ENCODE data around the gene HSD3B1. TPM values are rescaled to one million over a fixed set of nuclear protein-coding genes. Genes with fewer than 3 reads are reported as not detected.

Gene HSD3B1
- total RNA-seq, 1 donor from 2014 or later, result not detected

DNA sequence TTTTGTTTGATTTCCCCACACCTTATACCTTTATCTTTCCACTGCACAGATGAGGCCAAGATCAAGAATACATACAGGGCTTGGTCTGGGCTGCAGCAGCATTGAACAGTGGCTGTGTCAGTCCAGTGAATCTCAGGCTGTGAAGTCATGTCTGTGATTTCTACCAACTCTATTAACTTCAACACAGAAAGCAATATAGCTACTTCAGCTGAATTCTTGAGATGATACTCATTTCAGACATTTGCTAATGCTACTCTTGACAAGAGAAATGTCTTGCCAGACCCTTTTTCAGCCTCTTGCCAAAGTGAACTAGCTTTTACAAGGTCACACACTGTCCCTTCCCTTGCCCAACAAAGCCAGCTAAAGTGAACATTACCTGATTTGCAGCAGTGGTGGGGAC, 25.1 kb upstream of the HSD3B1 start:
- Mint-ChIP-seq H3K27me3 (no peaks in the 10 kb centered on the region), H3K27ac (no peak overlapping the region), H3K36me3 (ENCODE audit: insufficient read depth) (no peaks in the 10 kb centered on the region), H3K4me1 (ENCODE audit: low read depth) (peaks cover 20% of the 10 kb centered on the region), H3K9me3 (ENCODE audit: low read depth) (no peaks in the 10 kb centered on the region), H3K4me3 (ENCODE audit: low read depth) (no peak overlapping the region)
- TF ChIP-seq, protein P1, sequence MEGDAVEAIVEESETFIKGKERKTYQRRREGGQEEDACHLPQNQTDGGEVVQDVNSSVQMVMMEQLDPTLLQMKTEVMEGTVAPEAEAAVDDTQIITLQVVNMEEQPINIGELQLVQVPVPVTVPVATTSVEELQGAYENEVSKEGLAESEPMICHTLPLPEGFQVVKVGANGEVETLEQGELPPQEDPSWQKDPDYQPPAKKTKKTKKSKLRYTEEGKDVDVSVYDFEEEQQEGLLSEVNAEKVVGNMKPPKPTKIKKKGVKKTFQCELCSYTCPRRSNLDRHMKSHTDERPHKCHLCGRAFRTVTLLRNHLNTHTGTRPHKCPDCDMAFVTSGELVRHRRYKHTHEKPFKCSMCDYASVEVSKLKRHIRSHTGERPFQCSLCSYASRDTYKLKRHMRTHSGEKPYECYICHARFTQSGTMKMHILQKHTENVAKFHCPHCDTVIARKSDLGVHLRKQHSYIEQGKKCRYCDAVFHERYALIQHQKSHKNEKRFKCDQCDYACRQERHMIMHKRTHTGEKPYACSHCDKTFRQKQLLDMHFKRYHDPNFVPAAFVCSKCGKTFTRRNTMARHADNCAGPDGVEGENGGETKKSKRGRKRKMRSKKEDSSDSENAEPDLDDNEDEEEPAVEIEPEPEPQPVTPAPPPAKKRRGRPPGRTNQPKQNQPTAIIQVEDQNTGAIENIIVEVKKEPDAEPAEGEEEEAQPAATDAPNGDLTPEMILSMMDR (IDR thresholded peaks at IDR 0.05; ENCODE audit: unreplicated experiment), result no peak
- DNase-seq (ENCODE audit: low spot score, unreplicated experiment), result no peak

DNA sequence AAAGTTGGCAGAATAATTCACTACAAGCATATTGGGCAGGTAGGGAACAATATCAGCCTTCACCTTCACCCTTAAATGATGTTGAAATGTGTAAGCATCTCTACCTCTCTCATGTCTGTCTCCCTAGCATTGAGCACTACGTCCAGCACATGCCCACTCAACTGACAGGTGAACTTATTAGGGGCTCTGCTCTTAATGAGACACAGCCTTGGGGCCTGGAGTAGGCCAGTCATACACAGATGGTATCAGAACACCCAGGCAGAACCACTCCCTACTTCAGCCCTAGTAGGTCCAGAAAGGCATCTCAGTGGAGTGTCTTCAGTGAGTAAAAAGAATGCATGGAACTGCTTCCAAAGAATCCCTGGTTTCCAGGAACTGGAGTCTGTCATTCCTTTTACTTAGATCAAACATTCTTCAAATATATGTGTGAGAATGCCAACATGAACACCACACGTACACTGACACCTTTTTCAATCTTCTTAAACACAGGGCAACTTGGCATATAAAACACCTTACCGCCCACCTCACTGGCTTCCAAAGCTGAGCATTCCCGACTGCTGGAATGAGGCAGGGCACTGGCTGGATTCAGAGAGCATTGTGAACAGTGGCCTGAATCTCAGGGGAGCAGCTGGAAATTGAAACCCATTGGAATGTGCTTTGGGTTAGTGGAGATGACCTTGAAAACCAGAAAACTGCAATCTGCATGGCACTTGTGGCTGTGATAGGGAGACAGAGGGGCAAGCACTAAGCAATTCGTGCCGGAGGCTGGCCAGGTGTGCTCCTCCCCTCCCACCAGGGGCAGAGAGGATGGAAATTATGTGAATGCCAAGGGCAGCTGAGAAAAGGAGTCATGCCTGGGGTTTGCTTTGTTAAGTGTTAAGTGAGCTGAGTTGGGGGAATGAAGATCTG, 24.2 kb upstream of the HSD3B1 start:
- TF ChIP-seq, protein P1 (IDR thresholded peaks at IDR 0.05; ENCODE audit: unreplicated experiment), result no peak
- Mint-ChIP-seq H3K4me1 (ENCODE audit: low read depth) (peaks cover 20% of the 10 kb centered on the region), H3K36me3 (ENCODE audit: insufficient read depth) (no peaks in the 10 kb centered on the region), H3K9me3 (ENCODE audit: low read depth) (no peaks in the 10 kb centered on the region), H3K27me3 (no peaks in the 10 kb centered on the region), H3K4me3 (ENCODE audit: low read depth) (no peak overlapping the region), H3K27ac (peak overlapping the region; percentile 35)
- no peak for DNase-seq (ENCODE audit: low spot score, unreplicated experiment)

DNA sequence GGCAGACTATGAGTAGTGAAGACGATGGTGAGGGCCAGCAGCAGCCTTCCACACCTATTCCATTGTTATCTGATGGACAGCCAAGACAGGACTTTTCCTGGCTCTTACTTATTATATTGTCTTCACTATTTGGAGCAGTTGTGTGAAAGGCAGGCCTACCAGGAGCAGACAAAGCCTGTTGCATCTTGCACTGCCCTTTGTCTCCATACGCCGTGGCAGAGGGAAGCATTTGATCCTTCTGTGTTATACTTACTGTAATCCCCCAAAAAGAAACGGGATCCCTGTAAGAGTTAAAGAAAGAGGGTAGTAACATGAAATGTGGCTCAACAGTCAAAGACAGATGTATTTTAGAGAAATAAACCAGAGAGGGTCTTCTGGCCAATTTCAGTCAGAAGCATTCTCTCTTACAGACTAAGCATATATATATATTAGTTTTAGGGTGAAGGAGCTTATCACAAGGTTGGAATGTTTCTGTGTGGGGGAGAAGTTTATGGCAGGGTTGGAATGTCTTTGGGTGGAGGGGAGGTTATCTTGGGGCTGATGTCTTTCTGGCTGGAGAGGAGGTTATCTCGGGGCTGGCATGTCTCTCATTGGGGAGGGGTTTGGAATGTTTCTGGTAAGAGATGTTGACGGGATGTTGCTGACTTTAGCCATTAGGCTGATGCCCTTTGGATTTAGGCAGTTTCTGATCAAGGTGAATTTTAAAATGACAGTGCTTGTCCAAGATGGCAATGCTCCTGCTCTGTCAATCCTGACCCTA, 23.4 kb upstream of the HSD3B1 start:
- Mint-ChIP-seq H3K27me3 (no peaks in the 10 kb centered on the region), H3K36me3 (ENCODE audit: insufficient read depth) (no peaks in the 10 kb centered on the region), H3K27ac (peak overlapping the region; percentile 35), H3K4me1 (ENCODE audit: low read depth) (peaks cover 20% of the 10 kb centered on the region), H3K4me3 (ENCODE audit: low read depth) (no peak overlapping the region), H3K9me3 (ENCODE audit: low read depth) (no peaks in the 10 kb centered on the region)
- DNase-seq (ENCODE audit: low spot score, unreplicated experiment), result no peak
- TF ChIP-seq, protein P1 (IDR thresholded peaks at IDR 0.05; ENCODE audit: unreplicated experiment), result no peak

DNA sequence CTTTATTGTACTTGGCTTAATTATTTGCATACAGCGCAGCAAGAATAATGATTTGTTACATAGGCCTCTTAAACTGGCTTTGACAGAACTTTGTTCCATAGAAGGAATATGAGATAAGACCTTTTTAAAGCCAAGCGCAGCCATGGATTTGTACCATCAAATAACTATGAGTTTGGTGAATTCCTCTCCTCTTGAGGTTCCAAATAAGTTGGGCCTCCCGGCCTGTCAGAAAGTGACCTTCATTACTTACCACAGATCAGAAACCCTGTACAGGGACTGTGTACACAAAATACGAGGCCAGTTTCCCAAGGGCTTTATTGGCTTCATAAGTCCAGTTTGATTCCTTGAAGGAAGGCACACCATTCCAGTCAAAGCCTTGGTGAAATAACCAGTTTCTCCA, 21.8 kb upstream of the HSD3B1 start:
- Mint-ChIP-seq H3K4me3 (ENCODE audit: low read depth) (no peak overlapping the region), H3K4me1 (ENCODE audit: low read depth) (peaks cover 20% of the 10 kb centered on the region), H3K9me3 (ENCODE audit: low read depth) (no peaks in the 10 kb centered on the region), H3K27ac (no peak overlapping the region), H3K27me3 (no peaks in the 10 kb centered on the region), H3K36me3 (ENCODE audit: insufficient read depth) (no peaks in the 10 kb centered on the region)
- DNase-seq (ENCODE audit: low spot score, unreplicated experiment), result no peak
- TF ChIP-seq, protein P1 (IDR thresholded peaks at IDR 0.05; ENCODE audit: unreplicated experiment), result no peak

DNA sequence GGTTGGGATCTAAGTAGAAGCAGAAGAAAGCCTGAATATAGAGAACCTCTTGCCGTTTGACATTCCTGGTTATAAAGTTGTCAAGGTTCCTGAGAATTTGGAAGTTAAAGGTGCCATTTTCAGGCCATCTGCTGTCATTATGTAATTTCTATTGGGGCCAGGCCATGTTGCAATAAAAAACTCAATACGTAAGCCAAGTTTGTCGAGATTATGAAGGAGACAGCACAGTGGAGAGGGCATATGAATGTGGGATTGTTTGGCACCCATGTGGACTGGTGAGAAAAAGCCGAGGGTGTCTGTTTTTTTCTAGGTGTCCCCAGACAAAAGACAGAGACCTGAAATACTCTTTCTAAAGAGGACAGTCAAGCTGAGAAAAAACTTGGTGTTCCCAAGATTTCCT, 18.8 kb upstream of the HSD3B1 start:
- Mint-ChIP-seq H3K36me3 (ENCODE audit: insufficient read depth) (no peaks in the 10 kb centered on the region), H3K4me3 (ENCODE audit: low read depth) (no peak overlapping the region), H3K27me3 (no peaks in the 10 kb centered on the region), H3K9me3 (ENCODE audit: low read depth) (no peaks in the 10 kb centered on the region), H3K27ac (no peak overlapping the region), H3K4me1 (ENCODE audit: low read depth) (peaks cover 18% of the 10 kb centered on the region)
- DNase-seq (ENCODE audit: low spot score, unreplicated experiment), result no peak
- TF ChIP-seq, protein P1 (IDR thresholded peaks at IDR 0.05; ENCODE audit: unreplicated experiment), result no peak

Data from progenitor cell of endocrine pancreas (in vitro differentiated cells).